ENCODE results near the gene SMU1.
"Not testable (repeated sequence)": the region's sequence is repeated elsewhere in the genome, so short reads cannot be mapped to it uniquely, and the experiment has no call there.

Gene SMU1

DNA sequence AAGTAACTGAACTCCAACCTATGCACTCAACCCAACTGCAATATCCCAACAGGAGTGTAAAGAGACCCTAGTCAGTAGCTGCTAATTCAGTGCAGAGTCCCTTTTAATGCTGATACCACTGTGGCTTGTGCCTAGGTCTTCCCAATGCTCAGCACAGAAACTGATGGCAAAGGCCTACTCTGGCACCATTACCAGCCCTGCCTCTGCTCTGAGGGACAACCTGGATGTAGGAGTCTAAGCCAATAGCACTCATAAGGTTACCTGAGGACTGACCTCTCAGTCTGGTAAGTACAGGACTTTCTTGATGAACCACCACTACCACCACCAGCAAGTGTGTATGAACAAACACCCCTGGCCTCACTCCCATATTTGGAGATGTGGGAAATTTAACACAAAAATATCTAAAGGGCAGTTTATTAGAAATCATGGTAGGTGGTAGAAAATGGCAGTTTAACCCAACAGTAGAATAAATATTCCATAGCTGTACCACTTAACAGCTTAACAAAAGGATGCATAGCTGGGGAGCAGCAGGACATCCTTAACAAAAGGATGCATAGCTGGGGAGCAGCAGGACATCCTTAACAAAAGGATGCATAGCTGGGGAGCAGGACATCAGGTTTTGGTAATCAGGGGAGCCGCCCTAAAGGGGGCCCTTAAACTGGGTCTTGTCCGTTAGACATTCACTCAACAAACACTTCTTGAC lies 62.4 kb downstream of the SMU1 start:
- no peak for DNase-seq (ENCODE audit: low read depth)

DNA sequence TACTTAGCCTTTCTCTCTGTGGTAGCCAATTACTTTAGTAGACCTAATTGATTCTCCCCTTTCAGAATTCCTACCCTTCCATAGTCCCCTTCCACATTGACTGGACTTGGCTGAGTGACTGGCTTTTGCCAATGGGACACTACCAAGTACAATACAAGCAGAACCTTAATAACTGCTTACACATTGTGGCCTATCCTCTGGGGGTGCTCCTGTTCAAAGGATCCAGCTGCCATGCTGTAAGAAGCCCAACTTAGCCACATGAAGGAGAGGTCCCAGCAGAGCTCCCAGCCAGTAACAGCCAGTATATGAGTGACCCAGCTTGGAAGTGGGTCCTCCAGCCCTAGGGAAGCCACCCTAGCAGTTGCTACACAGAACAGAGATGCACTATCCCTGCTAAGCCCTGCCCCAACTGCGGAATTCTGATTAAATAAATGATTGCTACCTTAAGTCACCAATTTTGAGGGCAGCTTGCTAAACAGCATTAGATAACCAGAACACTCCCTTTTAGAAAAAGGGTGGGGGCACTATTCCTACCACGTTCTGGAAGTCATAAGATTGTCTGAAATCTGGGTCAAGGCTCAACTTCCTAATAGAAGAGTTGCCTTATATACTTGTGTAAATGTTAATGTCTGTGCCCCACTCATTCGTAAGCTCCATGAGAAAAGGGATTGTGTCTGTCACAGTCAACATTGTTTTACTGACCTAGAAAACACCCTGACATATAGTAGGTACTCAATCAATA lies 64.0 kb downstream of the SMU1 start:
- DNase-seq (ENCODE audit: low read depth): no peak

DNA sequence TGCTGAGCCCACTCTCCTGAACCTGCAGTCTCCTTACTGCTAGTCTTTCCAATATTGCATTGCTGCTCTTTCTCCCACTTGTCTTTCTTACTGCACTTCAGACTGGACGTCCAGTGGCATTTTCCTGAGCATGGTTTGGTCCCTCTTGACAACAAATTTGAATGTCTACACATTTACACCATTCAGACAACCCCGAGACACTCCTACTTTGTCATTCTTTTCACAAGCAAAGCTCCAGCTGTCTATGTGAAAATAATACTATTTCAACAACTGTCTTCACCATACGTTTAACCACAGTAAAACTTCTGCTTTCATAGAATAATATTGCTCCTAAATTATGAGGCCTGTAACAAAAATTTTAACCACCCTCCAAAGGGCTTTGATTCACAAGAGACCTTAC lies 64.6 kb downstream of the SMU1 start:
- DNase-seq (ENCODE audit: low read depth): no peak

DNA sequence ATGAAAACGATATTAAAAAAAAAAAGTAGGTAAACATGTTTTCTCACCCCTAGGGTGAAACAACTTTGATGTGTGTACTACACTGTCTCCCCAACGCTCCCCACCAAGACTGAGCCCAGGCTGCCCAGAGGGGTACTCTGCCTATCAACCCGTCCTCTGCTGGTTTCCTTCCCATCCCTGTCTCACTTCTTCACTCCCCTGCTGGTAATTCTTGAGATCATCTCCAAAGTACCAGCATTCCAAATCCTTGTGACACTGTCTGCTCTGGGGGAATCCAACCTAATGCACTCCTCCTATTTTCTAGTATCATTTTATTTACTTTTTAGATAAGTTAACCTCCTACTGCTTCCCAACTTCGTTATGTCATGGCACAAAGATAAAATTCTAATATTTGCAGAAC lies 68.7 kb downstream of the SMU1 start:
- DNase-seq (ENCODE audit: low read depth): no peak

GRCh38 chr9:33005335-33005734 lies 71.1 kb downstream of the SMU1 start:
- not testable (repeated sequence) for DNase-seq (ENCODE audit: low read depth)

GRCh38 chr9:33000682-33001055 lies 75.8 kb downstream of the SMU1 start:
- not testable (repeated sequence) for DNase-seq (ENCODE audit: low read depth)

- DNase-seq (ENCODE audit: low read depth): no peak
These were observed 83.8 kb downstream of the SMU1 start for GRCh38 chr9:32992595-32993238.

GRCh38 chr9:32991897-32992594 lies 84.4 kb downstream of the SMU1 start:
- no peak for DNase-seq (ENCODE audit: low read depth)
